ENCODE data around the gene GFRA1.

GRCh38 chr10:116171505-116171904, 101.5 kb downstream of the GFRA1 start:
- TF ChIP-seq, protein P1, sequence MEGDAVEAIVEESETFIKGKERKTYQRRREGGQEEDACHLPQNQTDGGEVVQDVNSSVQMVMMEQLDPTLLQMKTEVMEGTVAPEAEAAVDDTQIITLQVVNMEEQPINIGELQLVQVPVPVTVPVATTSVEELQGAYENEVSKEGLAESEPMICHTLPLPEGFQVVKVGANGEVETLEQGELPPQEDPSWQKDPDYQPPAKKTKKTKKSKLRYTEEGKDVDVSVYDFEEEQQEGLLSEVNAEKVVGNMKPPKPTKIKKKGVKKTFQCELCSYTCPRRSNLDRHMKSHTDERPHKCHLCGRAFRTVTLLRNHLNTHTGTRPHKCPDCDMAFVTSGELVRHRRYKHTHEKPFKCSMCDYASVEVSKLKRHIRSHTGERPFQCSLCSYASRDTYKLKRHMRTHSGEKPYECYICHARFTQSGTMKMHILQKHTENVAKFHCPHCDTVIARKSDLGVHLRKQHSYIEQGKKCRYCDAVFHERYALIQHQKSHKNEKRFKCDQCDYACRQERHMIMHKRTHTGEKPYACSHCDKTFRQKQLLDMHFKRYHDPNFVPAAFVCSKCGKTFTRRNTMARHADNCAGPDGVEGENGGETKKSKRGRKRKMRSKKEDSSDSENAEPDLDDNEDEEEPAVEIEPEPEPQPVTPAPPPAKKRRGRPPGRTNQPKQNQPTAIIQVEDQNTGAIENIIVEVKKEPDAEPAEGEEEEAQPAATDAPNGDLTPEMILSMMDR (IDR thresholded peaks at IDR 0.05): no peak
- TF ChIP-seq POLR2A (IDR thresholded peaks at IDR 0.05): no peak

Data from lower leg skin (tissue), 3 donors.